HPDE6-E6E7 (cell line): ENCODE data around the gene ACTA2.
"Not testable (repeated sequence)": the region's sequence is repeated elsewhere in the genome, so short reads cannot be mapped to it uniquely, and the experiment has no call there.

Experiments
- DNase-seq: peaks from one replicate; pipeline ENCODE4 v3.0.0; 2011; ENCODE audit warnings: missing footprints; ENCODE audit errors: extremely low spot score

ACTA2 gene

DNA sequence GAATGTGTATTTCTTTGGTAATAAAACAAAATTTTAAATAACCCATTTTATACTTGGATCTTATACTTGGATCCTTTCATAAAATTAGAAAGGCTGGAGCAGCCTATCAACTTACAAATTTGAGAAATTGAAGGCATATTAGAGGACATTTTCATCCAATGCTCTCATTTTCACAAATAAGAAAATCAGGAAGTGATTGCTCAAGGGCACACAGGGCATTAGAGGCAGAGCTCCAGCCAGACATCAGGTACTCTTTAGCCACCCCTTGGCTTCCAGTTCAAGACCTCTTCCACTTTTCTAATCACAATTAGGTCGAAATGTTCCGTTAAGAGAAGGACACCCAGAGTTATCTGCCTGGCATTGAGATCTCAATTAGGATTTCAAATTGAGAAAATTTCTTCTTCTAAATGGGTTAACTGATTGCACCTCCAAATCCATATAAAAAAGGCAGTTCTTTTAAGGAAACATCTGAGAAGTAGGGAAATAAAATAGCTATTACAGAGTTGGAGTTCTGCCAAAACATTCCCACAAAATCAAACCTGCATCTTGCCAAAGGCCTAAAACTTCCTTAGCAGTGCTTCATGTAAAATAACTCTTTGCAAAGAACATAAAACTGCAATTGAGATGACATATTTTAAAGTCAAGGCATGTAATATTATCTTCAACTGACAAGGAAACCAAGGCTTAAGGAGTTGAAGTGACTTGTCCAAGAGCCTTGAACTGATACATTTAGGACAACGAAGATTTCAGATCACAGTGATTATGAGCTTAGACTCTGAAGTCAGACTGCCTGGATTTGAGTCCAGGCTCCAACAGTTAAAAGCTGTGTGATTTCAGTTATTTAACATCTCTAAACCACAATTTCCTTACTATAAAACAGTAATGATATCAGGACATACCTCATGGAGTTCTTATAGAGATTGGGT lies 2.4 kb downstream of the ACTA2 start:
- no peak for DNase-seq

DNA sequence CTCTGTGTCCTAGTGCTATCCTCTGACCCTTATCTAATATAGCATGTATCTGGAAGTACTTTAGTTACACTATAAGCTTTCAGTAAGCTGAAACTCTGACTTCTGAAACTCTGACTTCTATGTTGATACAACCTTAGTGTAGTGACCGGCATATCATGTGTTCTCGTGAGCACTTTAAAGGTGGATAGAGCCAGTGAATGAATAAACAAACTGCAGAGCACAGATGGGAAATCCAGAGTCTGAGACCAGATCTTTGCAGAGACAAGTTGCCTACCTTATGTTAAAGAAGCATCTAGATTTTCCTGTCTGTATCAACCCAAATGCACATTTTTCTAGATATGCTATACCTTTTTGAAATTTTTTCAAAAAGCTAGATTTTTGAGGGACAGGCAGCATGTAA lies 3.5 kb downstream of the ACTA2 start:
- DNase-seq, result no peak

DNA sequence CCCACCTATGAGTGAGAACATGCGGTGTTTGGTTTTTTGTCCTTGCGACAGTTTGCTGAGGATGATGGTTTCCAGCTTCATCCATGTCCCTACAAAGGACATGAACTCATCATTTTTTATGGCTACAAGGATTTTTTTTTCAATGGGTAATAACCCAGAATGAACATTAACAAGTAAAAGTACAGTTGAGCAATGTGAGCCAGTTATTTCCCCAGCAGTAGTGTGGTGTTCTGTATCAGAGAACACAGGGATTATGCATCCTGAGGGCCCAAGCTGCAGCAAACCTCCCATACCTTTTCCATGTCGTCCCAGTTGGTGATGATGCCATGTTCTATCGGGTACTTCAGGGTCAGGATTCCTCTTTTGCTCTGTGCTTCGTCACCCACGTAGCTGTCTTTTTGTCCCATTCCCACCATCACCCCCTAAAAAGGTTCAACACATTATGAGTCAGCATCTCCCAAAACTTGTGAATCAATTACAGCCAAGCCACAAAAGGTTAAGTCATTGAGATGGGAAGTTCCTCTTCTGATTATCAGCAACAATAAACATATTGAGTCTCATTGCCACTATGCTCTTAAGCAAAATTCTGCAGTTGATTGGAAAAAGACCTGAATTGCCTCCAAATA lies 5.5 kb downstream of the ACTA2 start:
- DNase-seq, result no peak

DNA sequence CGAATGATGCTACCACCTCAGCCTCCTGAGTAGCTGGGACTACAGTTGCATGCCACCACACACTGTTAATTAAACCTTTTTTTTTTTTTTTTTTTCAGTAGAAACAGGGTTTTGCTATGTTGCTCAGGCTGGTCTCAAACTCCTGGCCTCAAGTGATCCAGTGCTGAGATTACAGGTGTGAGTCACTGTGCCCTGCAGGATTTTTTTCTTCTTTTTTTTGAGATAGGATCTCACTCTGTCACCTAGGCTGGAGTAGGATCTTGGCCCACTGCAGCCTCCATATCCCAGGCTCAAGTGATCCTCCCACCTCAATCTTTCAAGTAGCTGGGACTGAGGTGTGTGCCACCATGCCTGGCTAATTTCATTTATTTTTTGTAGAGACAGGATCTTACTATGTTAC lies 6.4 kb downstream of the ACTA2 start:
- DNase-seq, result no peak

DNA sequence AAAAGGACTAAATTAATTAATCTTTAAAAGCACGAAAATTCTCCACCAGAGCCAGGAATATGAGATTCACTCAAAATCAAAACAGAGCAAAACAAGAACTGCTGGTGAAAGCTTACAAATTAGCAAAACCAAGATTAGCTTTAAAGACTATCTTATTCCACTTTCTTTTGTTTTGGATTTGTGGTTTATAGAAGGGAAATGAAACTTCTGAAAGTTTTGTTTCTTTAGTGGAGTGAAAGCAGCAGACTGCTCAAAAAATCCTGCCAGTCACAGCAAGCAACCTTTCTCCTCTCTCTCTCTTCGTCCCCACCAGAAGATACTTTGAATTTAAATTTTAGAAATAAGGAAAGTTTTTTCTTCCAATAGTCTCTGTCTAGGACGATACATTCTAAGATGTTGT lies 7.8 kb downstream of the ACTA2 start:
- no peak for DNase-seq

DNA sequence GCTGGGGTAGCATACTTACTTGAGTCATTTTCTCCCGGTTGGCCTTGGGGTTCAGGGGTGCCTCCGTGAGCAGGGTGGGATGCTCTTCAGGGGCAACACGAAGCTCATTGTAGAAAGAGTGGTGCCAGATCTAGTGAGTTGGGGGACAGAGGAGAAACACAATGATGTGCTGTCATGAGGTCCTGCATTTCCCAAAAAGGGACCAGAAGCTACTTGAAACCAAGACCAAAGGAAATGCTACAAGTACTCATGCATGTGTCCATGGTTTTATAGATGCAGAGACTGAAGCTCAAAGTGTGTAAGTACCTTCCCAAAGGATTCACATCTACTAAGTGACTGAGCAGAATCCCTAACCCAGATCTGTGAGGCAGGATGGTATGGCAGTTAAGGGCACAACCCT lies 8.8 kb downstream of the ACTA2 start:
- DNase-seq, result no peak

DNA sequence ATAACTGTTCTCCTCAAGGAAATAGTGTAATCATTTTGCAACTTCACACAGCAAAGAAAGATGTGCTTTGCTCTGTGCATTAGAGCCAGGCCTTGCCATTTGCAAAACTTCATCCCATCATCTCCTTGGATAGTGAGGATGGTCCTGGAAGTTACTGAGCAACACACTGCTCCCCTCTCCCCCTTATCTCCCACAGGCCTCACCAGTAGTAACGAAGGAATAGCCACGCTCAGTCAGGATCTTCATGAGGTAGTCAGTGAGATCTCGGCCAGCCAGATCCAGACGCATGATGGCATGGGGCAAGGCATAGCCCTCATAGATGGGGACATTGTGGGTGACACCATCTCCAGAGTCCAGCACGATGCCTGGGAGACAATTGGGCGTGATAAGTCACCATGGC lies 11.5 kb downstream of the ACTA2 start:
- no peak for DNase-seq

DNA sequence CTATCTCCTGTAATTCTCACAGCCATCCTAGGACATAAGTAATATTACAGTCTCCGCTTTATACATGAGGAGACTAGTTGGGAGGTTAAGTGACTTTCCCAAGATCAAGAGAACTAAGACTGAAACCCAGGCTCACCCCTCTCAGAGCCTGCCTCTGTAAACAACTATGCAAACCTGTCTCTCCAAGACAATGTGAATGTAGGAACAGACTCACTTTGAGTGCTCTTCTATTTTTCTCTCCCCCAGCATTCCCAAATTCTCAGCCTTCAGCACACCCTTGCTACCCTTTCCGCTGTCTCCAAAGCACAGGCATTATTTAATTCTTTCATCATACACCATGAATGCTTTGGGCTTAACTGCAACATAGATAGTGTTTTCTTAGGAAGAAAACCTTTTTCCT lies 13.6 kb downstream of the ACTA2 start:
- no peak for DNase-seq

DNA sequence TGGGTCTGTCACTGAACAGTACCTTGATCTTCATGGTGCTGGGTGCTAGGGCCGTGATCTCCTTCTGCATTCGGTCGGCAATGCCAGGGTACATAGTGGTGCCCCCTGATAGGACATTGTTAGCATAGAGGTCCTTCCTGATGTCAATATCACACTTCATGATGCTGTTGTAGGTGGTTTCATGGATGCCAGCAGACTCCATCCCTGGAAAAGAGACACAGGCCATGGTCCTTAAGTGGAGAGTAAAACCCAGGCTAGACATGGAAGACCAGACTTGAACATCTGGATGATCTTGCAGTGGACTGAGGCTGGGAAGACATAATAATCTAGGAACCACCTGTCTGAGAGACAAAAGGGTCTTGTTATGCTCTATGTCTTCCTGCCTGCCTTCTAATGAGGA lies 14.5 kb downstream of the ACTA2 start:
- no peak for DNase-seq

DNA sequence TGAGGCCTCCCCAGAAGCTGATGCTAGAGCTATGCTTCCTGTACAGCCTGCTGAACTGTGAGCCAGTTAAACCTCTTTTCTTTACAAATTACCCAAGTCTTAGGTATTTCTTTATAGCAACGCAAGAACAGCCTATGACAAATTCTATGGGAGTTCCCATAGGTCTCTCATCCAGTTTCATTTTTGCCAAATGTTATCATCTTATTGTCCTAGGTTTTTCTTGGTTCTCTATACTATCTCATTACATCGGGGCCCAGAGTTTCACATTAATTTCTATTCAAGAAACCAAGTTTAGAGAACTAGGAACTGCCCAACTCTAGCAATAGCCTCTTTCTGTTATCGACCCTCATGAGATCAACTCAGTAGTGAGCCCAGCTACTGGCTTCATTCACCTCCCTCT lies 15.9 kb downstream of the ACTA2 start:
- DNase-seq, result no peak

DNA sequence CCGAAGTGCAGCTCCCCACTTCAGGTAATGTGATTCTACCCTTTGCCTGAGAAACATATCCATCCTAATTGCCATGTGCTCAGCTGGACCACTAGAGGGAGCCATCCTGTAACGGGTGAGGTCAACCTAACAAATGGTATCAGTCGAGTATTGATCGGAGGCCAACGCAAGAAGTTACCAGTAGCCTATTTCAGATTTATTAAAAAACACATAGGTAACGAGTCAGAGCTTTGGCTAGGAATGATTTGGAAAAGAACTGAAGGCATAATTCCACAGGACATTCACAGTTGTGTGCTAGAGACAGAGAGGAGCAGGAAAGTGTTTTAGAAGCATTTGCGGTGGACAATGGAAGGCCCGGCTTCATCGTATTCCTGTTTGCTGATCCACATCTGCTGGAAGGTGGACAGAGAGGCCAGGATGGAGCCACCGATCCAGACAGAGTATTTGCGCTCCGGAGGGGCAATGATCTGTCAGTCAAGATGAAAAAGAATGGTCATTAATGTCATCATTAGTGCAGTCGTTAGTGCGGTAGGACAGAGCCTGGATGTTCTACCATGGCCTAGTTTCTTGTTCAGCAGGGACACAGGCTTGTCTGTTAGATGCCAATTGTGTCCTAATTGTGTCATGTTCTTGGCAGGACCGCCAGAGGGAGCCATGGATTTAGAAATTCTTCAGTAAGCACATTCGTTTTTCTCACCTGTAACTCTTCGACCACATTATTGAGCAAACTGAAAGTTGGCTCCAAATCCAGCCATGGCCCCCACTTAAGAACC lies 17.5 kb downstream of the ACTA2 start:
- peak; percentile 48 for DNase-seq

DNA sequence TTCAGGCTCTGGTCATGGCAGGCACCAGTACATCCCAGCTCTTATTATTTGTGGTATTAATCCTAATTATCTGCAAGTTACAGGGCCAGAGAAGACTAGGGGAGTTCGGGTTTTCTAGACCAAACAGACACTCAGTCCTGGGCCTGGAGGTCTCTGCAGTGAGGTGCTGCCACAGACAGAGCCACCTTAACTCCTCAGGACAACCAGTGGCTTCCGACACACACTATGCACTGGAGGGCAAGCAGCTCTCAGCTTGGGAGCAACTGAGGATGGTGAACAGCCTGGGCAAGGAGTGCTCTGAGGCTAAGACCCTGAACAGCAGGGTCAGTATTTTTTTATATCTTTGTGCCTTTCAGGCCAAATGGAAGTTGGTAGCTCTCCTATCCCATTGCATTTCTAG lies 19.0 kb downstream of the ACTA2 start:
- DNase-seq, result no peak

DNA sequence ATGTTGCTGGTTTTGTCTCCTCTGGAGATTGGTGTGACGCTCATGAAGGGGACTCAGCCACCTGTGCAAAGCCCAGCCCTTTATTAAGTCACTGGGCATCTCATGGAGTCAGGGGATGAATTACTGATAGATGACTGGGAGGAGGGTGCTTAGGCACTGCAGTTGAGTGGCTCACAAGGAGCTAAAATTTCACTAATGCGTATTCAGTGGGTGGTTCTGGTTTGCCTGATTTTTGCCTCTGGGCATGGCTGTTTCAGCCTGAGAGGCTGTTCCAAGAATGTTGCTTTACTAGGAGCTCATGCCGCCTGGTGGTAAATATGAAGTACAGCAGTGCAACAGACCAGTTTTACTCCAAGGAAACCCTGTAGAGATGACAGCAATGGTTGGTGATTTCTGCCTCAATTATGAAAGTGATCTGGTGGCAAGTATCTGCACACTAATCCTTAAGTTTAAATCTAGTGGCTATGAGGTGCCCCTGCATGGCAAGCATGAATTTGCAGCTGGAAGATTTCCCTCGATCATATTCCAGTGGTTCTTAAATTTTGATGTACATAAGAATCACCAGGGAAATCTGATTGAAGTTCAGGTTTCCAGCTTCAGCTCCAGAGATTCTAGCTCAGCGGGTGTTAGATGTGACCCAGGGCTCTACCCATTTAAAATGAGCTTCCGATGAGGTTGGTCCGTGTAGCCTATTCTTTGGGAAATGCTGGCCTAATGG lies 19.9 kb downstream of the ACTA2 start:
- DNase-seq, result peak; percentile 50

DNA sequence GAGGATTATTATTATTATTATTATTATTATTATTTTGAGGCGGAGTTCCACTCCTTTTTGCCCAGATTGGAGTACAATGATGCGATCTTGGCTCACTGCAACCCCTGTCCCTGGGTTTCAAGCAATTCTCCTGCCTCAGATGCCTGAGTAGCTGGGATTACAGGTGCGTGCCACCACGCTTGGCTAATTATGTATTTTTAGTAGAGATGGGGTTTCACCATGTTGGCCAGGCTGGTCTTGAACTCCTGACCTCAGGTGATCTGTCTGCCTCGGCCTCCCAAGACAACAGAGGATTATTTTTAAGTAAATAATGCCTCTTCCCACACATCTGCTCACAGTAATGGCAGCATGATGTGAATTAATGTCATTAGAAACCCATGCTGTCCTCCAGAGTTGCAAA lies 20.5 kb downstream of the ACTA2 start:
- not testable (repeated sequence) for DNase-seq

DNA sequence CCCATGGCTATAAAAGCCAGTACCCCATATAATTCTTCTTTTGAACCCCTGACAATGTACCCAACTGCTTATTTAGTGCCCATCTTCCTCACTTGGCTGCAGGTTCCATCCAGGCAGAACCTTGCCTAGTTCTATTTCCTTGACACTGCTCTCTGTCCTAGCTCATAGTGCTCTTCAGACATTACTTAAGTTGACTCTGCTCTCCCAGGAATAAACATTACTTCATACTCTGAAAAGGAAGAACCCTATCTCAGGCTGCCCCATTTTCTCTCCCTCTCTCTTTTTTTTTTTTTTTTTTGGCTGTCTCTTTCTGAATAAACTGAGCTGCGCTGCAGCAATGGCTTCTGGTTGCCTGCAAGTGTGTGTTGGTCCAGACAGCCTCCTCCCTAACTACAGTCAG lies 21.0 kb downstream of the ACTA2 start:
- DNase-seq, result no peak

DNA sequence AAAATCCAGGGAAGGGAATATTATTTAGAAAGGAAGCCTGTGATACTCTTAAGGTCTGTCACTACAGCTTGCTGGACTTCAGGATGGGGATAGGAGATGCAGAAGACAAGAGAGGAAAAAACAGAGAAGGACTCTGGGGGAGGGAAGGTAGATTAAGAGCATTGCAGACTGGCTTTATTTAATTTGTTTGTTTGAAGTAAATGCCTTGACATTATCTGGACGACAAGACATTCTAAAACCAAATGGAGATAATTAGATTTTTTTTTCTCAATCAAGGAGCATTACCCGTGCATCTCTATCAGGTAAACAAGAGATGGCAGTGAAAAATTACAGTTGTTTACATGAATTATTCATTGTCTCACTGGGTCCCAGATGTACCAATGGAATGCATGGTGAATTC lies 24.3 kb downstream of the ACTA2 start:
- no peak for DNase-seq

DNA sequence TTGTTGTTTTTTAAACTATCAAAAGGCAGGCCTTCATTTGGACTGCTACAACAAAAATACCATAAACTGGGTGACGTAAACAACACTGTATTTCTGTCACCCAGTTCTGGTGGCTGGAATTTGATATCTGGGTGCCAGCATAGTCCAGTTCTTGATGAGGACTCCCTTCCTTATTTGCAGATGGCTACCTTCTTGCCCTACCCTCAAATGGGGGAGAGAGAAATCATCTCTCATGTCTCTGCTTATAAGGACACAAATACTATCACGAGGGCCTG lies 25.2 kb downstream of the ACTA2 start:
- no peak for DNase-seq

DNA sequence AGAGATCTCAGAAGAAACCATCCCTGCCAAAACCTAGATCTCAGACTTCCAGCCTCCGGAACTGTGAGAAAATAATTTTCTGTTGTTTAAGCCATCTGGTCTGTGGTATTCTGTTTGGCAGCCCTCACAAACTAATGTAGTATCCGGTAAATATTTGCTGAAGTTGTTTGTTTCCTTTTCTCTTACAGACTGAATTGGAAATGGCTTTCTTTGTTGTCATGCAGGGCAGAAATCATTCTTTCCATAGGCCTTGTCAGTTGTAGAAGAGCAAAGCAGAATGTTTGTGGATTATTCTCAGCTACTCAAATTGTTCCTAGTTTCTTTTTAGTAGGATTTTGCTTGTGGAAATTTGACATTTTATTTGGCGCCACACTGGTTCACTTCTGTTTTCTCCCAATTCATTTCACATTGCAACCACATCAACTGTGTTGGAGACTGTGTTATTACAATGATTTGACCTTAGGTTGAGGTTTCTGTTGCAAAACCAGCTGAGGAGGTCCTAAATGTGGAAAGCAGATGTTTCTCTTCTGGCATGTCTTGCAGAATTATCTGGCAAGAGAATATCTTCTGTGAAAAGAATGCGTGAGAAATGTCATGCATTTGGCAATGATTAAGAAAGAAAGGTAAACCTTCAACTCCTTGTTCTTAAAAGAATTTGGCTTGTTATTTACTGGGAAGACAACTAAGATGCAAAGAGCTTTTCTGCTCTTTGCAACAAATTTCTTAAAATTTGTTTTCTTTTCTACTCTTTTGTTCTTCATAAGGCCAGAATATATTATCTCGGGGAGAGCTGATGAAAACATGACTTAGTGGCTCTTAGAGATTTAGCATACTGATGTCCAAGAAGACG lies 25.8 kb downstream of the ACTA2 start:
- no peak for DNase-seq

DNA sequence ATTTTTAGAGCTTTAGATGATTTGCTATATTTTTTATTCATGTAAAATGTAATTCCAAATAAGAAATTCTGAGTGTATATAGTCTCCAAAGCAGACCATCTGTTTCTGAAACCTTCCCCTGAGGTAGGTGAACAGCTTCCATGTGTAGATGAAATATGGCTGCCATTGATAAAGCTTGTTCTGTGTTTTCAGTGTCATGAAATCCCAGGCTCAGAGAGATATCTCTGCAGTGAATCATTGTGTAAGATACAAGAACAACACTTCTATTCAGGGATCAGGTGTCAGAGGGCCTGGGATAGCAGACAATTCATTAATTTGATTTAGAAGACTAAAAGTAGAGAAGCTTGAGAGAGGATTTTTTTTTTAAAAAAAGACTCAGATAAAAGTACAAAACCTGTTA lies 29.1 kb downstream of the ACTA2 start:
- no peak for DNase-seq

DNA sequence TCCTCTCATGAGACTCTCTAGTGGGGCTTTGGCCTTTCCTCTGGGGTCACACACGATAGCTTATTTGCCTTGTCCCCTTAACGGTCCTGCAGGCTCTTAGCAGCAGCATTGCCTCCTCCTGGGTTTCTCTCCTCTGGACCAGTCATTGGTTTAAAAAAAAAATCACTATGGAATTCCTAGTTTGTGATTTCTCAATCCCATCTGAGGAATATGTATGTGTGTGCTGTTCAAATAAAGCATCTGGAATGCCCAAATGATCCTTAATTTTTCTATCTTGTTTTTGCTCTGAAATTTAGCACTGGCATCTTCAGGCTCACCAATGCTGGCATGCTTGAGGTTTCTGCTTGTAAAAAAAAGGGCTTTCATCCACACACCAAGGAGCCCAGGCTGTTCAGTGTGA lies 30.5 kb downstream of the ACTA2 start:
- DNase-seq, result no peak

DNA sequence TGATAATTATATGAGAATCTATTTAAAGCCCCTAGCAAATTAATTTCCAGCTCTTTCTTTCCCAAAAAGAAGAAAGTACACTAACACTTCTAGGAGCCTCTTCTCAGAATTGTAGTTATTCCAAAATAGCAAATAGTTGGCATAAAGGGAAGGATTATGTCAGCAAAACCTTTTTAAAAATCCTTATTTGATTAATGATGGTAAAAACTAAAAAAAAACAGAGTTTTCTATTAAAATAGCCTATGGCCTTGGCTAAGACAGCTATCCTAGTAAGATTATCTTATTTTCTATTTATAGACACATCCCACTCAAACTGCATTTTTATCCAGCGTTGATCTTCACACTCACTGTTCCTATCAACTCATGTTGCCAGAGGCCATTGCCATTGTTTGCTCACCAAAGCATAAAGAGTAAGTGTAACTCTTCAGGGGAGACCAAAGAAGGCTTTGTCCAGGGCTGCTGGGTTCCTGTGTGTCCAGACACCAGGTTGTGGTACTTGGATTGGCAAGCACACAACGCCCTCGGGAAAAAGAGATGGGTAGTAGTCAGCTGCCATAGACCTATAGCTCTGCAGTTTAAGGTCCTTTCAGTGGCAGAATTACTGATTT lies 31.5 kb downstream of the ACTA2 start:
- no peak for DNase-seq
